Fibroblast of pulmonary artery (primary cell): ENCODE measurements around the gene VDR.

Experiments
- DNase-seq: peaks from one replicate; pipeline ENCODE4 v3.0.0-alpha.2; 2010; ENCODE audit warnings: low read depth
- H3K4me3 ChIP-seq: replicated peaks from 2 replicates; pipeline ENCODE4 v1.5.1; 2011; ENCODE audit warnings: low read depth, mild to moderate bottlenecking, control low read depth, low read length, moderate library complexity
- TF ChIP-seq, protein P1 (sequence below): IDR thresholded peaks from 2 replicates; pipeline ENCODE4 v1.5.1; 2011; ENCODE audit warnings: mild to moderate bottlenecking, control low read depth, low read length, inconsistent platforms; ENCODE audit errors: missing control alignments

The VDR gene

DNA sequence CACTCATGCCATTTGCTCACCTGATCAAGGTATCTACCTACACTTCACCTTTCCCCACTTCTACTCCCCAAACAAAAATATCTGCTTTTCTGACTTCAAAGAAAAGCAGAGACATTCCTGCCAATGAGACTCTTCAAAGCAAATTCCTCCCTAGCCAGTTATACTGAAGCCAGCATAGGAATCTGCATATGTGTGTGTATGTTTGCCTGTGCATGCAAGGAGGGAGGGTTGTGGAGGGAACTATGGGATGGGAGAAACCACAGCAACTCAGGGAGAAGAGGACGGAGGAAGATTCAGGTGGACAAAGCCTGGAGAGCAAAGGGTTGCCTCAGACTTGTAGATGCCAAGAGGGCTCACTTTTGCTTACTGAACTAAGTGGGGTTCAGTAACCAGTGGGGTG is 26.4 kb upstream of the VDR start:
- DNase-seq: no peak
- TF ChIP-seq, protein P1, sequence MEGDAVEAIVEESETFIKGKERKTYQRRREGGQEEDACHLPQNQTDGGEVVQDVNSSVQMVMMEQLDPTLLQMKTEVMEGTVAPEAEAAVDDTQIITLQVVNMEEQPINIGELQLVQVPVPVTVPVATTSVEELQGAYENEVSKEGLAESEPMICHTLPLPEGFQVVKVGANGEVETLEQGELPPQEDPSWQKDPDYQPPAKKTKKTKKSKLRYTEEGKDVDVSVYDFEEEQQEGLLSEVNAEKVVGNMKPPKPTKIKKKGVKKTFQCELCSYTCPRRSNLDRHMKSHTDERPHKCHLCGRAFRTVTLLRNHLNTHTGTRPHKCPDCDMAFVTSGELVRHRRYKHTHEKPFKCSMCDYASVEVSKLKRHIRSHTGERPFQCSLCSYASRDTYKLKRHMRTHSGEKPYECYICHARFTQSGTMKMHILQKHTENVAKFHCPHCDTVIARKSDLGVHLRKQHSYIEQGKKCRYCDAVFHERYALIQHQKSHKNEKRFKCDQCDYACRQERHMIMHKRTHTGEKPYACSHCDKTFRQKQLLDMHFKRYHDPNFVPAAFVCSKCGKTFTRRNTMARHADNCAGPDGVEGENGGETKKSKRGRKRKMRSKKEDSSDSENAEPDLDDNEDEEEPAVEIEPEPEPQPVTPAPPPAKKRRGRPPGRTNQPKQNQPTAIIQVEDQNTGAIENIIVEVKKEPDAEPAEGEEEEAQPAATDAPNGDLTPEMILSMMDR: no peak
- no peak overlapping the region for H3K4me3 ChIP-seq

DNA sequence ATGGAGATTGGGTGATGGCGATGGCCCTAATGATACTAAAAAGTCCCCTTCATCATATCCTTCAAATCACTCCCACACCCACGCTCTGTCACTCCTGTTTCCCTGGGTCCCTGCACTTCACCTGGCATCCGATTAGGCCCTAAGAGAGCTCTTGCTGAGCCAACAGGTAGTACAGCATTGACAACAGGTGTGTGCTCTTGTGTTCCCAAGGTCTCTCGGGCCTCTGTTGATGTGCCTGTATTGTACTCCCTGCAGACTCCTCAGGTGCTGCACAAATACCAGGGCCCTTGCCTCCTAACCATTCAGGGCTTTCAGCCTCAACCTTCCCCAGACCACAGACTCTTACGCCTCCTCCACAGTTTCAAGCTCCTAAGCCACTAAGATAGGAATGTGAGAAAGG is 25.8 kb upstream of the VDR start:
- TF ChIP-seq, protein P1: no peak
- H3K4me3 ChIP-seq: no peak overlapping the region
- DNase-seq: no peak

DNA sequence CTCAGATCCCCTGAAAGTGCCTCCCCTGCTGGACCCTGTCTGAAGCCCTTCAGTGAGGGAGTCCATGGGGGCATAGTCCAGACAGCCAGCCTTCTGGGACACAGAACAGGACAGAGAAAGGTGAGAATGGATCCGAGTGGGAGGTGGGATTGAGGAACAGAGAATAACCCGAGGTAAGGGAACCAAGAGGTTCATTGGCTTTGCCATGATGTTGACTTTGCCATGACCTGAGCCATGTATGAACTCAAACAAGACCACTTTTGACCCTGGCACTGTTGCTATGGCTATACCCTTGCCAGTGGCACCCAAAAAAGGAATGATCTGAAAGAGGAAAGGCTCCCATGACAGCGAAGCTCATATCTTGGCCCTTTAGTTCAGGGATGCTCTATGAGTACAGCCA is 22.6 kb upstream of the VDR start:
- TF ChIP-seq, protein P1: no peak
- H3K4me3 ChIP-seq: no peak overlapping the region
- DNase-seq: no peak

DNA sequence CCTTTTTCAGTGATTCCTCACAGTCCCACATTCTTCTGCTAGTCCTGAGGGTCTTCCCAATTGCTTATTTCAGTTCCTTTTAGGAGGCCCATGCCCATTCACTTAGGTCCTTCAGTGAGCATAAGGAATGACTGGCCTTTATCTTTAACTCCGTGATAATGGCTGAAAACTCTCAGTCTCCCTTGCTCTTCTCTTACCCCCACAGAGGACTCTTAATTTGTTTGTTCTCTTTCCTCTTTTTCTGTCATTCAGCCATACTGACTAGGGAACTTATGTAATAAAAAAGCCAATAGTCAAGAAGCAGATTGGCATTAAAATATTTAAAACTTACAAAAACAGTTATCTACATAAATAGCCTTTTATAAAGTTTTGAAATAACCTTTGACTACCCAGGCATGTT is 17.1 kb upstream of the VDR start:
- DNase-seq: no peak
- no peak overlapping the region for H3K4me3 ChIP-seq
- TF ChIP-seq, protein P1: no peak

DNA sequence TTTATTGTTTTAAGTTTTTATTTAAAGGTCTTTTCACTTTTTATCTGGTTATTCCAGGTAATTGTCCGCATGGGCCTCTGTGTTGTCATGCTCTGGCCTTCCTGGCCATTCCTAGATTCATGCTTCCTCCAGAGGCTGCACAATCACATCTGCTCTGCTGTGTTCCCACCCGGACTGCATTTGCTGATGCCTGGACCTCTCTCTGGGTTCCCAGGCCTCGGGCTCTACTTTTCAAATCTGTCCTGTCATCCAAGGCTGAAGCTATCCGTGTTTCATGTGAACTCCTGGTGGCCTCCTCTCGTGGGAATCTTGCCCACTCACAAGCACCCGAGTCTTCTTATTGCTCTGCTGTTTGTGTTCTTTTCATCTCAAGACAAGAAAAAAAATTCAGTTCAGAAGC is 16.1 kb upstream of the VDR start:
- DNase-seq: no peak
- TF ChIP-seq, protein P1: no peak
- no peak overlapping the region for H3K4me3 ChIP-seq

DNA sequence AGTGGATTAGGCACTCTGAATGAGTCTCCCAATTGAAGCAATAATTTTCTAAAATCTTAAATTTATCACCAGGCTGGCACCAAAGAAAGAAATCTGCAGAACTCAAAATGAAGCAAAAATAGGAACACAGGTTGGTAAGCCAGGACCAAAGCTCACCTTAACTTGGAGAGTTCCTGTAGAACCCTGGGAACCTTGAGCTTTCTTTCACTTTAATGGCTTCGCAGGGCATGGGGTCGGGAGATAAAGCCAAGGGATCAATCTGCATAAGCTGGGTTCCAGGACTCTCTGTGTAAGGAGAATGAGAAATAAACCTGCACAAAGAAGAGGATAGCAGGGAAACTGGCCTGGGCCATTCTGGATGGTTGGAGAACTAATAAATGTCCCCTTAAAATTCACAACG is 8.3 kb upstream of the VDR start:
- H3K4me3 ChIP-seq: no peak overlapping the region
- TF ChIP-seq, protein P1: no peak
- no peak for DNase-seq

DNA sequence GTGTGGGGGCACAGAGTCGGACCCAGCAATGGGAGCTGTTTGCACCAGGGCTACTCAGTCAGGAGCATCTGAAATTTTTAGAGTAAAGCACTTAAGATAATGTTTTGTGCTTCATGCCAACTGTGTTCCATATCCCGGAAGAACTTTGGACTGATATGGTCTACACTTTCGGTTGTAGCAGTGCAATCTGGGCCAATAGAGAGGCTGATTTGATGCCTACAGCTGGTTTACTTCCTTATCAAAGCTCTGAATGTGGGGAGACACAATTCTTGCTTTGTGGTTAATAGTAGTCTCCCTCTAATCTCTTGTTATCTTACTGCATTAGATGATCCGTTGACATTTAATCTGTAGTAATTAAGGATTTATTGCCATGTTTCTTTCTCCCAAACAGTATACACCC is 7.8 kb upstream of the VDR start:
- H3K4me3 ChIP-seq: no peak overlapping the region
- TF ChIP-seq, protein P1: no peak
- DNase-seq: no peak
